GM21528 (cell line): ENCODE data around the gene PCDH15.

Experiments
- ATAC-seq: cut with Tn5 transposase; IDR thresholded peaks from one replicate; pipeline ENCODE4 v1.9.1; 2021; ENCODE audit warnings: mild to moderate bottlenecking, moderate library complexity; ENCODE audit not compliant: unreplicated experiment, low FRiP score

Gene PCDH15

DNA sequence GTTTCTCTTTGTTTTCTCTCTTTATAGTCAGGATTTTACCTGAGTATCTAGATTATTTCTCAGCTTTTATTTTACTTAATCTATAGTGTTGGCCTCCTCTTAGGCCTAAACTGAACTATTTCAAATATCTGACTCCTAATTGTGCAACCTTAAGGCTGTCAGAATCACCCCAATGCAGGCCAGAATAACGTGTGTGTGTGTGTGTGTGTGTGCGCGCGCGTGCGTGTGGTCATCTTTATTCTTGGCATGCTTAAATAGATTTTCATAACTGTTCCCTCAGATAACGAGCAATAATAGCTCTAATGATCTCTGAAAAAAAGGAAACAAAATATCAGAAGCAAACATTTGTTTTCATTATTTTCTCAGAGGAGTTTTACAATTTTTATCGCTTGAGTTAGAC is 92.4 kb downstream of the PCDH15 start:
- ATAC-seq, result no peak

DNA sequence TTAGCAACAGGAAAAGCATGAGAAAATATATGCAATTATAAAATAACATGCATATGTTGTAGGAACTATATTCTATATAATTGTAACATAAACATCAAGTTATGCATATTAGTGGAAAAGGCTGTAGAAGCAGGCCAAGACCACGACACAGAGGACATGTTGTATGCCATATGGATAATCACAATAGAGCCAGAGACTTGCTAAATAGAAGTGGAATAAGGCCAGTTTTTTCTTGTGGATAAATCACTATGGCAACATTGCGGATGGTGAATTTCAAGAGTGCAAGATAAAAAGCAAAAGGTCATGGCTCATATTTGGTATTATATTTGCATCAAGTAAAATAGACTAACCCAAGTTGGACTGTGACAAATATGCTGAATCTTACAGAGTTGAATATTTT is 93.0 kb downstream of the PCDH15 start:
- no peak for ATAC-seq

DNA sequence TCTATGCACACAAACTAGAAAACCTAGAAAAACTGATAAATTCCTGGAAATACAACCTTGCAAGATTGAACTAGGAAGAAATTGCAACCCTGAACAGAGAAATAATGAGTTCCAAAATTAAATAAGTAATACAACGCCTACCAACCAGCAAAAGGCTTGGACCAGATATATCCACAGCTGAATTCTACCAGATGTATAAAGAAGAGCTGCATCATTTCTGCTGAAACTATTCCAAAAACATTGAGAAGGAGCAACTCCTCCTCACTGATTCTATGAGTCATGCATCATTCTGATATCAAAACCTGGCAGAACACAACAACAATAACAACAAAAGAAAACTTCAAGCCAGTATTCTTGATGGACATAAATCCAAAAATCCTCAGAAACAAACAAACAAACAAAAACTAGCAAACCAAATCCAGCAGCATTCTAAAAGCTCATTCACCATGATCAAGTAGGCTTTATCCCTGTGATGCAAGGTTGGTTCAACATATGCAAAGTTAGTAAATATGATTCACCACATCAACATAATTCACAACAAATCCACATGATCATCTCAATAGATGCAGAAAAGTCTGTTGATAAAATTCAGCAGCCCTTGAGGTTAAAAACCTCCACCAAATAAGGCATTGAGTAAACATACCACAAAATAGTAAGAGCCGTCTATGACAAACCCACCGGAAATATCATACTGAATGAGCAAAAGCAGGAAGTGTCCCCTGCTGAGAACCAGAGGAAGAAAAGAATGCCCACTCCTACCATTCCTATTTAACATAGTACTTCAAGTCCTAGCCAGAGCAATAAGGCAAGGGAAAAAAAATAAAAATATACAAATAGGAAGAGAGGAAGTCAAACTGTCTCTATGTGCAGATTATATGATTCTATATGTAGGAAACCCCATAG is 98.2 kb downstream of the PCDH15 start:
- no peak for ATAC-seq

GRCh38 chr10:54691331-54691730 is 109.7 kb downstream of the PCDH15 start:
- no peak for ATAC-seq

DNA sequence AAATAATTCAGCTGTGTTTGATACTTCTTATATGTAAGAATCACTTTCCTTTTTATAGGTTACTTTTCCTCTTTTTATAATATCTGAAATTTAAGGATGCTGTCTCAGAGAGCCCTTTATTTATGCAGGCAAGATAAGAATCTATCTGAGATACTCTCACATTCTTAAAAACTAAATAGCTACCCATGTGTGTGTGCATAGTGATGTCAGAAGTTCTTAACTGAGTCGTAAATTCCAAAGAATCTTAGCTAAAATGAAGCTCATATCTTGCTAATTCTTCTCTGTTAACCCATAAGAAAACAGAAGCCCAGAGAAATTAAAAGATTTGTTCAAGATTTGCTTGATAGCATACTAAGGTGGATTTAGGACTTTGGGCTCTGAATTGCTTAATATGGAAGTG is 118.5 kb downstream of the PCDH15 start:
- no peak for ATAC-seq

- ATAC-seq, result no peak
Measured at GRCh38 chr10:54681136-54681535, 119.9 kb downstream of the PCDH15 start.

DNA sequence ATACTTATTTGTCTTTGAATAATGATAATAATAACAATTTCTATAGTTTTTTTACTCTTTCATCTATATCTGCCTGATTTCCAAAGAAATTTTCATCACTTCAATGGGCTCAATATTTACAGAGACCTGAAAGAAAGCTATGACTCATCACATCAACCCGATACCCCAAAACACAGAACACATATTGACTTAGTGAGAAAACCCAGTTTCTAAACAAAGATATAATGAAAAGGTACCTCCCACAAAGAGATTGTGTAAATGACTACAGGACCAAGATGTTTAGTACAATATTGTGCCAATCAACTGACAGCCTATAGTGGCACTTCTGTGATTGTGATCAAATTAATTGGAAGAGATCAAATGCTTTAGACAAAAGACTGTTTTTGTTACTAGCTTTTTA is 133.9 kb downstream of the PCDH15 start:
- ATAC-seq, result no peak

- ATAC-seq, result no peak
Measured at GRCh38 chr10:54666192-54666591, 134.8 kb downstream of the PCDH15 start.

GRCh38 chr10:54665095-54665494 is 135.9 kb downstream of the PCDH15 start:
- ATAC-seq, result no peak

GRCh38 chr10:54660397-54660796 is 140.6 kb downstream of the PCDH15 start:
- no peak for ATAC-seq

- no peak for ATAC-seq
Measured at GRCh38 chr10:54656643-54657042, 144.4 kb downstream of the PCDH15 start.

DNA sequence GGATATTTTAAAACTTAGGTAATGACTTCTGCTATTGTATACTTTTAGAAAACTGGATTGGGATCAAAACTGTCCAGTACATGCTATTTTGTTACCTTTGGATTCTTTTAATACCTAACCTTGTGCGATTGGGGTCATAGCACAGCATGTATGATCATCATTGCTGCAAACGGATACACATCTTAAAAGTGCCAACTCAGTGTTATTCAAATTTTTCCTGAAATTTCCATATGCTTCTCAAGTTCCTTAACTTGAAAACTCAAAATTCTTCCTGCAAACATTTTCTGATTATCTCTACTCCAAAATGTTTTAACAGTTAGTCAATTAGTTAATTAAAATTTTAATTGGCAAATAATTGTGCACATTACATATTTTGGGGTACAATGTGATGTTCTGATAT is 147.5 kb downstream of the PCDH15 start:
- no peak for ATAC-seq

DNA sequence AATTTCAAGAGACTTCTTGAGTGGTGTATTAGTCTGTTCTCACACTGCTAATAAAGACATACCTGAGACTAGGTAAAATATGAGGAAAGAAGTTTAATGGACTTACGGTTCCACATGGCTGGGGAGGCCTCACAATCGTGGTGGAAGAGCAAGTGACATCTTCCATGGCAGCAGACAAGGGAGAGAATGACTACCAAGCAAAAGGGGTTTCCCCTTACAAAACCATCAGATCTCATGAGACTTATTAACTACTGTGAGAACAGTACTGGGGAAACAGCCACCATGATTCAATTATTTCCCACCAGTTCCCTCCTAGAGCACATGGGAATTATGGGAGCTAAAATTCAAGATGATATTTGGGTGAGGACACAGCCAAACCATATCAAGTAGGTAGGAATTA is 150.5 kb downstream of the PCDH15 start:
- ATAC-seq, result no peak

- no peak for ATAC-seq
Measured at GRCh38 chr10:54622017-54622416, 179.0 kb downstream of the PCDH15 start.

GRCh38 chr10:54620352-54620751 is 180.7 kb downstream of the PCDH15 start:
- ATAC-seq, result no peak

DNA sequence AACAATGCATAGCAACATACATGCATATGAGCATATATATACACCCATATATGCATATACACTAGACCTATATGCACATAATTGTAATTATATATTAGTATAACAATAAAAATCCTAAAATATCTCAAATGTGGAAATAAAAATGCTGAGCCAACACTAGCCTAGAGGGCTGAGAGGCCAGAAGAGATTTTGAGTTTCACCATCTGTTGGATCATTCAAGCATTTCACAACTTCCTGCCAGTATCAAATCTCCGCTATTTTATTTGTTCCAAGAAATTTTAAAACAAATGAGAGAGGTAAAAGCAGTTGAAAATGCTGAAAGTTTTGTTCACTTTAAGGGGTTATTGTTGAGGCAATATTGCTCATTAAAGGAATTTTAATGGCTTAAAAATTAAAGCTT is 187.0 kb downstream of the PCDH15 start:
- no peak for ATAC-seq

DNA sequence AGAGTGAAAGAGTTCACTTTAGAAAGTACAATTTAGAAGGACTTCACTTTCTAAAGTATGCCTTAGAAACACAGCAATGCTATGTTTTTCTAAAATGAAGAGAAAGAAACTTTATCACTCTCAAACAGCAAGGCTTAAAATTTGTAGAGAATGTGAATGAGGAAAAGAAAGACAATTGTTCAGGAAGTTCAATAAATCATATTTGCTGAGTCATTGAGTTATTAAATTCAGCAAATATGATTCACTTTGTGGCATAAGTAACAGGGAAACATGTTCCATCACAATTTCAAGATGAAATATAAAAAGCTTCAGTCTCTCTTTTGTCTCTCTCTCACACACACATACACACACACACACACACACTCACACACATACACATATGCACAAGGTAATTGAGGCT is 187.9 kb downstream of the PCDH15 start:
- ATAC-seq, result no peak

DNA sequence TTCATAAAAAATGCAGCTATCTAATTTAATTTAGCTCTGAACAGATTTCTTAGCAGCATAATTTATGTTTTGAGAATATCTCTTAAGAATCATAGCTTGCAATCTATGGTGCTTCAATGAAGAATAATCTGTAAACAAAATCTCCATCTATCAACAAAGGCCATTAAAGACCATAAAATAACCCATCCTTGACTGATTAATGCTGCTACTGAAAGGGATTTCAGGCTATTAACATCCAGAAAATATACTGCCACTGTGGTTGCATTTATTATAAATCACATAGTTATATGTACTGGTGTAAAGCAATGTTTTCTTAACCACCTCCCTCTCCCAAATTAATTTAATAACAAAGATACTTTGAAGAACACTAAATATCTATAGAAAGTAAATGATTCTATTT is 191.6 kb downstream of the PCDH15 start:
- ATAC-seq, result no peak

GRCh38 chr10:54607983-54608382 is 193.0 kb downstream of the PCDH15 start:
- no peak for ATAC-seq

DNA sequence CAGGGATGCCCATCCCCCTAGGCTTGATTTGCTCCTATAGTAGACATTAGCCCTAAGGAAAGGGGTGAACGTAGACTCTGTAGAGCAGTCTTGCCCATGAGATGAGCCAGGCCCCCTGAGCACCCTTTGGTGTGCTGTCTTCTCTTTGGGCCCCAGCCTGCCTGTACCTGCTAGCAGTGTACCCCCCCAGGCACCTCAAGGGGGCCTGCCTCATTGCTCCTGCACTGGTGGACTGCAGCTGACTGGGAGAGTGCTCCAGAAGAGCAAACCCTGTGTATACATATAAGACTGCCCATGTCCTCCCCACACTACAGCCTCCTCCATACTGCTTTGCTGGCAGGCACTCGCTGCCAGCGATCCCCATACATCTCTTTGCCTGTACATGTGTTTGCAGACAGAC is 206.7 kb downstream of the PCDH15 start:
- ATAC-seq, result no peak

GRCh38 chr10:54587971-54588370 is 213.1 kb downstream of the PCDH15 start:
- ATAC-seq, result no peak

GRCh38 chr10:54585572-54585971 is 215.5 kb downstream of the PCDH15 start:
- no peak for ATAC-seq

GRCh38 chr10:54577682-54578081 is 223.3 kb downstream of the PCDH15 start:
- ATAC-seq, result no peak
